K562 (cell line): ENCODE results near the gene CPNE9. TPM values are rescaled to one million over a fixed set of nuclear protein-coding genes. Genes with fewer than 3 reads are reported as not detected.
A peak's percentile ranks its signal among the peaks of the same experiment; 100 is the strongest.

Experiments
- ATAC-seq: fragments of 200-7000 bp; cut with Tn5 transposase; 3 replicates; pipeline ENCODE4 v1.9.1; 2020; ENCODE audit warnings: moderate library complexity
- BruUV-seq: library from RNA; stranded (reverse); fragments of 400-500 nt; replicated peaks from 2 replicates; lab custom pipeline; 2021; lab: Mats Ljungman, UMichigan
- CTCF ChIA-PET: fragments of 300-600 bp; formaldehyde crosslinking; extraction: SDS; loops from one replicate; lab custom pipeline; 2021; ENCODE audit warnings: low intra/inter-chr PET ratio; lab: Yijun Ruan, JAX
- POLR2A ChIA-PET: fragments of 300-600, 350-650 bp; sonication (Branson Sonifier 250); formaldehyde crosslinking; extraction: SDS; loops from one replicate; lab custom pipeline; 2021; ENCODE audit warnings: antibody characterized with exemption, inconsistent platforms; lab: Yijun Ruan, JAX
- DNase-seq, 4 experiments: peaks; one replicate each; pipeline versions ENCODE4 v3.0.0 to v3.0.0-alpha.2; 2011 to 2018; ENCODE audit warnings: low spot score in 3 of 4, mixed read lengths in 3 of 4; ENCODE audit errors: extremely low read depth in 1 of 4
- FAIRE-seq: peaks from 2 replicates; lab custom pipeline; 2011; peaks lifted over from hg19 to GRCh38; lab: Jason Lieb, UNC
- H2AFZ ChIP-seq: 2 replicates; pipeline ENCODE4 v1.6.0; 2011; ENCODE audit warnings: low read depth, low read length, control low read depth, inconsistent platforms
- H3K27ac ChIP-seq: fragments of 200-600 bp; 3 replicates; pipeline ENCODE4 v1.8.0; 2011; ENCODE audit warnings: low read depth, mild to moderate bottlenecking, control low read depth, inconsistent platforms, low read length, moderate library complexity, mixed read lengths; ENCODE audit errors: extremely low read depth
- H3K27me3 ChIP-seq, 2 experiments: fragments of 300-600 bp in 1 of 2; 2 replicates in 1 of 2; 3 replicates in 1 of 2; pipeline versions ENCODE4 v1.6.0 to v1.8.0; 2011; ENCODE audit warnings: inconsistent platforms in 2 of 2, low read length in 2 of 2, mild to moderate bottlenecking in 1 of 2, mixed read lengths in 1 of 2, moderate library complexity in 1 of 2; ENCODE audit not compliant: control insufficient read depth in 2 of 2, insufficient read depth in 2 of 2
- H3K36me3 ChIP-seq: fragments of 300-600 bp; 3 replicates; pipeline ENCODE4 v1.8.0; 2011; ENCODE audit warnings: mild to moderate bottlenecking, low read length, inconsistent platforms; ENCODE audit not compliant: control insufficient read depth, insufficient read depth
- H3K4me1 ChIP-seq, 2 experiments: fragments of 200-600 bp in 1 of 2; replicated peaks in 1 of 2; 2 replicates in 1 of 2; 3 replicates in 1 of 2; pipeline versions ENCODE4 v1.5.1 to v1.8.0; 2011; ENCODE audit warnings: inconsistent platforms in 2 of 2, low read length in 2 of 2, mild to moderate bottlenecking in 1 of 2, mixed read lengths in 1 of 2, moderate library complexity in 1 of 2; ENCODE audit not compliant: control insufficient read depth in 2 of 2, insufficient read depth in 2 of 2
- H3K4me2 ChIP-seq: 2 replicates; pipeline ENCODE4 v1.6.1; 2011; ENCODE audit warnings: low read length, control low read depth, inconsistent platforms, mixed read lengths; ENCODE audit not compliant: insufficient read depth
- H3K4me3 ChIP-seq: fragments of 200-600 bp; sonication (generic), shearing (Covaris generic); 2 replicates; pipeline ENCODE4 v1.5.1; 2016; ENCODE audit warnings: control low read depth, inconsistent platforms
- H3K79me2 ChIP-seq: fragments of 200-600 bp; 3 replicates; pipeline ENCODE4 v1.8.0; 2011; ENCODE audit warnings: low read length, inconsistent platforms; ENCODE audit not compliant: control insufficient read depth, insufficient read depth
- H3K9ac ChIP-seq, 2 experiments: 2 replicates each; pipeline versions ENCODE4 v1.6.0 to v1.6.1; 2011; ENCODE audit warnings: low read depth in 2 of 2, low read length in 2 of 2, control low read depth in 1 of 2, inconsistent platforms in 1 of 2, mild to moderate bottlenecking in 1 of 2, mixed read lengths in 1 of 2; ENCODE audit not compliant: insufficient read depth in 1 of 2
- H3K9me1 ChIP-seq: one replicate; pipeline ENCODE4 v1.6.0; 2011; ENCODE audit warnings: inconsistent platforms, mild to moderate bottlenecking, low read length, moderate library complexity; ENCODE audit not compliant: control insufficient read depth, insufficient read depth
- H3K9me3 ChIP-seq: replicated peaks from 2 replicates; pipeline ENCODE4 v1.5.1; 2011; ENCODE audit warnings: low read depth, low read length, inconsistent platforms; ENCODE audit not compliant: control insufficient read depth, insufficient read depth
- H4K20me1 ChIP-seq: replicated peaks from 2 replicates; pipeline ENCODE4 v1.6.1; 2011; ENCODE audit warnings: low read length, inconsistent platforms, mixed read lengths; ENCODE audit not compliant: control insufficient read depth, insufficient read depth
- BRD4 ChIP-seq: fragments of 200-600 bp; sonication (generic); IDR thresholded peaks from 2 replicates; pipeline ENCODE4 v1.6.1; 2017; ENCODE audit warnings: inconsistent platforms
- FOXK2 ChIP-seq, 2 experiments: fragments of 450-650 bp; IDR thresholded peaks in 1 of 2; conservative IDR thresholded peaks in 1 of 2; 2 replicates each; pipeline ENCODE4 v1.6.1; 2016; ENCODE audit warnings: low read depth in 2 of 2, mild to moderate bottlenecking in 1 of 2
- ILK ChIP-seq: fragments of 450-650 bp; IDR thresholded peaks from 2 replicates; pipeline ENCODE4 v1.6.1; 2016; ENCODE audit warnings: missing genetic modification characterization, low read depth, mild to moderate bottlenecking, missing compliant biosample characterization, moderate library complexity, borderline replicate concordance
- NONO ChIP-seq, 2 experiments: fragments of 200-400 bp in 1 of 2; fragments of 450-650 bp in 1 of 2; formaldehyde crosslinking in 1 of 2; IDR thresholded peaks; 2 replicates each; pipeline ENCODE4 v1.6.1; 2017; ENCODE audit warnings: low read depth in 2 of 2, mild to moderate bottlenecking in 2 of 2, moderate library complexity in 2 of 2, low read length in 1 of 2
- ZC3H4 ChIP-seq: sonication (generic); formaldehyde crosslinking; IDR thresholded peaks from 2 replicates; pipeline ENCODE4 v1.9.0; 2021; ENCODE audit warnings: missing genetic modification reagents, borderline replicate concordance
- ZNF143 ChIP-seq: sonication (generic); formaldehyde crosslinking; IDR thresholded peaks from 2 replicates; pipeline ENCODE4 v1.9.0; 2022; ENCODE audit warnings: mild to moderate bottlenecking, missing genetic modification reagents
- ZNF407 ChIP-seq: fragments of 450-650 bp; IDR thresholded peaks from 2 replicates; pipeline ENCODE4 v1.6.1; 2016; ENCODE audit warnings: low read depth
- WGBS: fragments of 100-300 bp; shearing (Covaris generic); methylation state at CpG from one replicate; pipeline ENCODE4 v1.1.6; 2016; ENCODE audit warnings: low coverage, mixed read lengths; ENCODE audit not compliant: insufficient coverage; ENCODE audit errors: missing lambda C conversion rate; 5-methylcytosine and 5-hydroxymethylcytosine counted together
- in situ Hi-C: fragments of 300-500 bp; cut with MboI; formaldehyde crosslinking; loops from 4 replicates; pipeline ENCODE4 v1.15.0; 2018; ENCODE audit warnings: inconsistent platforms, mixed read lengths
- intact Hi-C: fragments of 100-400 bp; cut with micrococcal nuclease; formaldehyde crosslinking; loops from 2 replicates; pipeline ENCODE4 v1.14.2; 2022
- polyA plus RNA-seq, 8 experiments: library from polyadenylated mRNA; depleted of rRNA in 4 of 8; stranded (reverse) in 5 of 8; unstranded in 3 of 8; fragments of >200 nt; fragmentation: Nextera tagmentation in 2 of 8; fragmentation: Illumina TruSeq in 1 of 8; extraction: Ambion mirVana in 2 of 8; extraction: Trizol in 1 of 8; gene quantifications; 2 replicates each; pipeline versions ENCODE4 v1.2.1 to v1.2.3, GENCODE V29; 2011 to 2014; ENCODE audit warnings: inconsistent platforms in 1 of 8, missing spikeins in 1 of 8
- total RNA-seq, 7 experiments: library from RNA; depleted of rRNA in 6 of 7; stranded (reverse); fragments of >200 nt in 6 of 7; fragmentation: Illumina TruSeq in 2 of 7; extraction: Trizol in 2 of 7; gene quantifications; 2 replicates each; pipeline versions ENCODE4 v1.2.1 to v1.2.3, GENCODE V29; 2011 to 2021; ENCODE audit warnings: low replicate concordance in 1 of 7
- TF ChIP-seq, protein P1 (sequence below): fragments of 250-450 bp; sonication (Bioruptor Pico); IDR thresholded peaks from 2 replicates; pipeline ENCODE4 v1.5.0; 2021; ENCODE audit warnings: mild to moderate bottlenecking, moderate library complexity

CPNE9 gene
- total and polyA plus RNA-seq, 9 of the 15 experiments (the other 6 are each of a cell fraction or from before 2014, with no cell fraction given): 0.22 to 0.56 (median 0.29) TPM; not detected in 3

DNA sequence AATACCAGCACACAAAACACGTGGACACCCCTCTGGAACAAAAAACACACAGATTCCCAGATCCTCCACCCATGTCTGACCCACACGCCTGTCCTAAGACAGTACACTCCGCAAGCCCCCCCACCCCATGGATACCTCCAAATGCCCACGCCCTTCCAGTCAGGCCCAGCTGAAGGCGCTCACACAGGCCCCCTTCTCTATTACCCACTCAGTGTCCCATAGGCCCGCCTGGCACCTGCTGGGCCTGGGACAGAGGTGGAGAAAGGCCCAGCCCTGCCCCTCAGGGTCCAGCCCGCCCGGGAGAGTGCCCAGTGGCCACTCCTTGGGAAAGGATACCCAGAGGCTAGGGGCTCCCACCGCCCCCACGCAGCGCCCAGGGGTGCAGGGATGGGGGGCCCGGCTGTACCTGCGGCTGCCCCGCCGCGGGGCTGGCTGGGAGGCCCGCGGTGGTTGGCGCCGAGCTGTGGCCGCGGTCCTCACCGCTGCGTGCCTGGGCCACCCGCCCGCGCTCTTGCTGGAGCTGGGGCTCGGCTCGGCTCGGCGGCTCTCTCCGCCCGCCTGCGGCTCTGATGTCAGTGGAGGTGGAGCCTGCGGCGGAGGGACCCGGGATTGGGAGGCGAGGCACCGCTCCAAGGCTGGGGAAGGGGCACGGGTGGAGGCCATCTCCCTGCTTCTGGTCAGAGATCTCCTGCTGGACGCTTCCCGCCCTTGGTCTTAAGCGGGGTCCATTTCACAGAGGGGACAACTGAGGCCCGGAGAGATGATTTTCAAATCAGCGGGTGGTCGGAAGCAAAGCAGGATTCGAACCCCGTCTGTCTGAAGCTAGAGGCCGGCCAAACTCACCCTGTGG is 66.0 kb downstream of the CPNE9 start, which contains the start of gene CAMK1:
CAMK1 (minus strand) TSS at position 522 of the 850 bp plus-strand sequence. CDS start 2,198 bp downstream, outside the sequence.
- peak within 1 kb of the TSS; percentile 71 for H3K4me2 ChIP-seq
- 42% methylated on average over 39 of the region's 49 CpGs for whole genome bisulfite sequencing
- no TSS peak for BruUV-seq
- TF ChIP-seq ILK (tag) (no peak), ZNF143 (CRISPR knock-in tag) (no peak), BRD4 (no peak), NONO (IDR thresholded peaks at IDR 0.05; ENCODE audit: low read depth in 2 of 2, low read length in 1 of 2) (0 out of 4 replicates have a peak, but pooled peaks of 1 of the 2 experiments have one; percentile 29), FOXK2 (conservative IDR thresholded peaks at IDR 0.05 in 1 of 2, IDR thresholded peaks at IDR 0.05 in 1 of 2; ENCODE audit: low read depth in 2 of 2) (no peak), ZC3H4 (CRISPR knock-in tag) (no peak), ZNF407 (no peak)
- TF ChIP-seq, protein P1, sequence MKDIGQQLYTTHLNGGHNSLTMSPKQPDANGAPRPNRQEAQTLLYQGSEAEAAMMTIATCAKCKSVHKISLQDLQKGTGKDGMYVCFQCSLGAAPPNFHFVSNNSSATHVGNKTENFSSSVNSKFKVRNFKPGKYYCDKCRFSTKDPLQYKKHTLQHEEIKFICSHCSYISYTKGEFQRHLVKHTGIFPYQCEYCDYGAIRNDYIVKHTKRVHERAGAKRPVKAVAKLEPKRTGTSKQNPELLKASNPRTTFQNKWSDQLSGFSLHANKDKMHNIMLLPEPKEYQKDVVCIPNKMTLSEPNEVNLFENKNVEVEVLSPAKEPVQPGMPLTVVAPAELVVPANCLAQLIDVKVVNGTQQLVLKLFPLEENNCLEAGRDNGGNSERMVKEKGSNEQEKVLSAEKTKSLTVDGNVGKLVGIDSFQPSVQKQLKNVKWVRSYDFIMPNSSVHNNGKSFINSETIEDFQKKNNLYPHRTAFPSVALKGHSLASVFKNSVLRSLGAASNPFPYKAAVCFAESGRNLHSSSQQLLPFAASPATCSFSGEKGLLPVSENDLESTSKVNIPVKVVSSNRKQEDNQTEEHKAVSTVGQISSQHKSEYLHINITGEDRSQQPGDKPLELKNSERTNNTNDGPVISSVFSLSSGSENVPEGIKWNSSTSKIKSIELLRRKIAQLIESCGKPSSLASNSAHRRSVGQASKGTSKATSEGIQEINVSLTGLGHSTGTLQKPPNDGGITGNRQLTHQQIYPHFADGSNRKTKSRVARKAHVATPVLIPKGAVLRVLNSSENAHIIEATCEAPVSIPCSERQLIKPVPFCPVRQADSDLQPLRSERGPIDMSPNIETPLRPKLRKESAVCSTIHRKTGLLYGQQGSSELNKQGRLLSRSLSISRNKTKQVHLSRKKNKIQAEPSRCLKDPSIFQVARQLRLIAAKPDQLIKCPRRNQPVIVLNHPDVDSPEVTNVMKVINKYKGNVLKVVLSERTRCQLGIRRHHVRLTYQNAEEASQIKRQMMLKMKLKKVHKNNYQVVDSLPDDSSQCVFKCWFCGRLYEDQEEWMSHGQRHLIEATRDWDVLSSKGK (CRISPR knock-in tag): no peak

More for the DNA sequence above, 66.0 kb downstream of the CPNE9 start, which contains the start of gene CAMK1:
- peak within 1 kb of the TSS; percentile 83 for H2AFZ ChIP-seq
- ATAC-seq: peak; percentile 89
- H4K20me1 ChIP-seq: no peaks in the 10 kb centered on the region
- in situ Hi-C loops (no loop called here), intact Hi-C loops (no loop called here)
- peak within 1 kb of the TSS; percentile 48 to 79; a peak in 3 of 4 replicates for H3K9ac ChIP-seq
- no peaks in the 10 kb centered on the region for H3K9me1 ChIP-seq
- no peak within 1 kb of the TSS for H3K27ac ChIP-seq
- no peaks in the 10 kb centered on the region for H3K27me3 ChIP-seq
- H3K4me3 ChIP-seq: peak within 1 kb of the TSS; percentile 37
- H3K36me3 ChIP-seq: no peaks in the 10 kb centered on the region
- peaks cover 0 to 19% of the 10 kb centered on the region in 2 experiments; a peak in 3 of 5 replicates for H3K4me1 ChIP-seq
- no peaks in the 10 kb centered on the region for H3K9me3 ChIP-seq
- peak; percentile 60 to 76 (median 72) for DNase-seq
- no peaks in the 10 kb centered on the region for H3K79me2 ChIP-seq
- POLR2A ChIA-PET: interaction anchor here (0.6 to 0.9 kb wide), 5 partner anchors 10 to 316 kb away, joined by 3 to 5 read pairs (median 4); partner anchors contain the start of gene EMC3
- CTCF ChIA-PET: no interaction called here
- no peak for FAIRE-seq
